Measurements from ENCODE around the gene TNRC6C.

TNRC6C gene

GRCh38 chr17:78142119-78142861 is 183.8 kb downstream of the TNRC6C start:
- DNase-seq, result no peak

- DNase-seq, result no peak
Measured at GRCh38 chr17:78143214-78144146, 185.0 kb downstream of the TNRC6C start.

GRCh38 chr17:78144147-78144719 is 185.7 kb downstream of the TNRC6C start:
- DNase-seq, result no peak

GRCh38 chr17:78144736-78145641 is 186.5 kb downstream of the TNRC6C start:
- DNase-seq, result no peak

GRCh38 chr17:78146471-78146869 is 188.0 kb downstream of the TNRC6C start:
- no peak for DNase-seq

GRCh38 chr17:78146881-78147280 is 188.4 kb downstream of the TNRC6C start:
- DNase-seq, result no peak

GRCh38 chr17:78147315-78147998 is 189.0 kb downstream of the TNRC6C start:
- no peak for DNase-seq

- DNase-seq, result no peak
Measured at GRCh38 chr17:78148286-78149016, 189.9 kb downstream of the TNRC6C start.

- DNase-seq, result no peak
Measured at GRCh38 chr17:78151514-78152008, 193.1 kb downstream of the TNRC6C start.

GRCh38 chr17:78154903-78155811 is 196.7 kb downstream of the TNRC6C start:
- DNase-seq, result no peak
